HG03196 (cell line): ENCODE measurements around the gene WDR33.

ENCODE experiments used
- ATAC-seq: cut with Tn5 transposase; IDR thresholded peaks from one replicate; pipeline ENCODE4 v1.9.1; 2021; ENCODE audit not compliant: unreplicated experiment

The WDR33 gene

DNA sequence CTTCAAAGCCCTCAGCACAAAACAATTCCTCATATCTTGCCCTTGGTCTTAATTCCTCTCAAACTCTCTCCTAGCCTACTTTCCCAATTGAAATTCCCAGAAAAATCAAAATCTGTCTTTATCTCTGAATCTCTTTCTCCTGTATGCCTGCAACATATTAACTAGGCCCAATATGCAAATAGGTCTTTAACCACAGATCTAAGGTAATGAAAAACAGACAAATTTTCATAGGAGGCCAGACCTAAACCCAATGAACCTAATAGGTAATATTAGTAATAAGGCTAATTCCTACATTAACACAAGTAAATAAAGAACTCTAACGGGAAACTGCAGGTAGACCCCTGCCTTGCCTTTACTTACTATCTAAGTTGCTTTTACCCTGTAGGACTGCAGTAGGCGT lies 41.4 kb downstream of the WDR33 start:
- ATAC-seq: no peak

DNA sequence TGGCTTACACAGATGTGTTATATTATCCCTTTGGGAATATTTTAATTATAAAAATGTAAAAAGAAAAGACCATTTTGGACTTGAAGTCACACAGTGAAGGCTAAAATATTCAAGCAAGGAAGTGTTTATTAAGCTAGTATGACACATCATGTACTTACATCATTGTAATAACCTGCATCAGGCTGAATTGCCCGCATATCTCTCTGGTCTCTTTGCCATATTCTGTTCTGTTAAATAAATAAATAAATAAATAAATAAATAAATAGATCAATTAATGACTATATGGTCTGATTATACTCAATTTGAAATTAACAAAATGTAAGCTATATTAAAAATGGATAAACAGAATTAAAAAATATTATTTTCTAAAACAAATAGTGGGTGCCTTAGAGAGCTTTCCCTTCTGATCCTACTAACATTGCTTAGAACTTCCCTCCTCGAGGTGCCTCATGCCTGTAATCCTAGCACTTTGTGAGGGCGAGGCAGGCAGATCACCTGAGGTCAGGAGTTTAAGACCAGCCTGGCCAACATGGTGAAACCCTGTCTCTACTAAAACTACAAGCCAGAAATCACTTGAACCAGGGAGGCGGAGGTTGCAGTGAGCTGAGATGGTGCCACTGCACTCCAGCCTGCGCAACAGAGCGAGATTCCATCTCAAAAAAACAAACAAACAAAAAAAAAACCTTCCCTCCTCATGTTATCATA lies 42.0 kb downstream of the WDR33 start:
- no peak for ATAC-seq

DNA sequence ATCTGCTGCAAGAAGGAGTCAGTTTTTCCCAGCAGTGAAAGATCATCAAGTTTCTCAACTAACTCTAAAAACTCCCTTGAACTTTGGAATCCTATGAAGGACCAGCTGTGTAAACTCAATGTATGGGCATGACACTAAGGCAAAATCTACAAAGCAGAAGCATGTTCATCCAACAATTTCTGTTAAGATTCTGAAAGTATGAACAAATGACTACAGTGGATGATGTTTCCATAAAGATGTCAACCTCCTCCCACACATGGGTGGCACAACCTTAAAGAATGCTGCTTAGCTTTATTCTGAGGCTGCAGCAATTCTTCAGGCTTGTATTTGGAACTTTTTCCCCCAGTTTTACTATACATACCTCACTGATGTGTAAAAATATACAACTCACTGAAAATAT lies 47.2 kb downstream of the WDR33 start:
- ATAC-seq: no peak

DNA sequence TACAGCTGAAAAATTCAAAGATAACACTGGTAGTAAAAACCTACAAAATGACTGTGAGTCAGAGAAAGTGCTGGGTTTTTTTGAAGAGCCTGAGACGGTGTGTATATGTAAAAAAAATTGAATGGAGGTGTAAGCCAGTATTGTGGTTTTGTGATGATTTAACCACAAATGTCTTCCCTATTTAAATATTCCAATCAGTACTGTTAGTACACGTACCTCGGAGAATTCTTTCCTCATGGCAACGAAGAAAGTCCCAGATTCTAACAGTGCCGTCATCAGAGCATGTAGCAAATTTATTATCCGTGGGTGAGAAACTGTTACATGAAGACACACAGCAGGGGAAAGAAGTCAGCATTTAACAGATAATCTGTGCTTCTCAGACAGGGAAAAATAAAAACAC lies 48.1 kb downstream of the WDR33 start:
- ATAC-seq: no peak

DNA sequence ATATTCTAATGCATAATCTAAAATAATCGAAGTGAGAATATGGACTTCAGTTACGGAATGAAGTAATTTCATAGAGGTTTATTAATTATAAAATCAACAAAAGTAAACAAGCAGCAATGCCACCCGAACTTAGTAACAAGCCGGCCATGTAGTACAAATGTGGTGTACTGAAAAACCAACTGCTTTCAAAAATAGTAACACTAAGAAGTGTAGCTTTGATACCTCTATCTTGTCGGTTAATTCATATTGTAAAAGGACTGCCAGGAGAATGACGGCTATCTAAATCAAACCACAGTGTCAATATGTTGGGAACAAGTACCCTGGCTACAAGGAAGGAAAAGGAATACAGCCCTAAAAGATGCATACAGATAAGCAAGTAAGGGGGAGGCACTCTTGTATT lies 48.5 kb downstream of the WDR33 start:
- ATAC-seq: no peak

DNA sequence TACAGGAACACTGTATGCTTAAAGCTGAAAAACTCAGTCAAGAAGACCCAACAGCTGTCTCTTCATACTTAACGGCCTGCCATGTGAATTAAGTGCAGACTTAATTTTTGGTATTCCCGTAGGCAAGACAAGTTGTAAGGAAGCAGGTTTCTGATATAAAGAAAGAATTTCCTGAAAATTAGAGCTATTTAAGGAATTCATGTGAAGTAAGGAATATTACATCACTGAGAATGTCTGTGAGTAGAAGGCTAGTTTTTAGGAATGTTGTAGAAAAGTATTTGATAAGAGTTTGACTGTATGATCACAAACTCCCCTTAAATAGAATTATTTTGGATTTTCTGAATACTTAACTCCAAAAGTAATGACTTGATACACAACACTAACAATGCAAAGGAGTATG lies 51.0 kb downstream of the WDR33 start:
- no peak for ATAC-seq

DNA sequence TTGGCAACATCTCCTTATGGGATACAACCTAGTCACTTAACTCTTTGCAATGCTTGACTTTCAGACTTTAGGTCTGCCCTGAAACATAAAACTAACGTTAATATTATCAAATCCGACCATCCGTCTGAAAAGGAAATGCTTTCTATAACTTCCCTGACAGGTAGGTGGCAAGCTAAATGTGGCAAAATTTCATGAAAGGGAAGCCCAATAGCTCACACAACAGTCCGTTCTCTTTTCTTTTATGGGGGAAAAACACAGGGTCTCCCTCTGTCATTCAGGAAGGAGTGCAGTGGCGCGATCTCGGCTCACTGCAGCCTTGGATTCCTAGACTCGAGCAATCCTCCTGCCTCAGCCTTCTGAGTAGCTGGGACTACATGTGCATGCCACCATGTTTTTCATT lies 56.8 kb downstream of the WDR33 start:
- ATAC-seq: no peak

DNA sequence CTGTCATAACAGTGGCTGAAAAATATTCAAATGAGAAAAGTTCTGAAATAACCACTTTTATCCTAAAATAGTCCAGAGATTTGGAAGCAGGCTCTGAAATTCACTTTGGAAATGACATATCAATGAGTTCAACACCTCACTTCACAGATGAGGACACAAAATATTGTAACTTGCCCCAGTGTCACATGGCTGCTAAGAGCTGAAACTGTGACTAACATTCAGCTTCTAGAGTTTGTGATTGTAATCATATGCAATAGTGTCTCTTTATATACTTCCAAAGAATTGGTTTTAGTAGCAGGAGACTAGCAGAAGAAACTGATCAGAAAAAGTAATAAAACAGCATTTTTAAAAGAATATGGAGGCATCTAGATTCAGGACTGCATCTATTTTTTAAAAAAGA lies 57.6 kb downstream of the WDR33 start:
- ATAC-seq: no peak

DNA sequence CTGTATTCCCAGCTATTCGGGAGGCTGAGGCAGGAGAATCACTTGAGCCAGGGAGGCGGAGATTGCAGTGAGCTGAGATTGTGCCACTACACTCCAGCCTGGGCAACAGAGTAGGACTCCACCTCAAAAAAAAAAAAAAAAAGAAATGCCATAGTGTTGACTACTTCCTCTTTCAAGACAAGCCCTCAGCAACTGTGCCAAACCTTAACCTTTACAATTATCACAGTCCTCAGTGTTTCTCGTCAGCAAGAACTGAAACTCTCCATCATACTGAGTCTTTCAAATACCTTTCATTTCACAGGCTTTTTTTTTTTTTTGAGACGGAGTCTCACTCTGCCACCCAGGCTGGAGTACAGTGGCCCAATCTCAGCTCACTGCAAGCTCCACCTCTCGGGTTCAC lies 61.4 kb downstream of the WDR33 start:
- ATAC-seq: peak; percentile 96

DNA sequence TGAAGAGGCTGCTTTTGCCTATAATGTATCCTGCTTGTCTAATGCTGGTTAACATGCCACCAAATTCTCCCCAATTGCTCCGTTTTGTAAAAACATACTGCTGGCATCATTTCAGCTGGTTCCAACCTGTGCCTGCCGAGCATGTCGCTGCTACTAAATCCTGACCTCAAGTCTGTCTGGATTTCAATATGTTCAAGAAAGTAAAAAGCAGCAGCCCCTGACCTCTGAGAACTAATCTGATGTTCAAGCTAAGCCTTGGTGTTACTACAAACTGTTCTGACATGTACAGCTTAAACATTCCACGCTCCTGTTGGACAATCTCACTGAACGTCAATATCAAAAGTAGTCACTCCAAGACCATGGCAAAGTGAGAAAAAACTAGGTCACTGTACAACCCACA lies 63.4 kb downstream of the WDR33 start:
- no peak for ATAC-seq

DNA sequence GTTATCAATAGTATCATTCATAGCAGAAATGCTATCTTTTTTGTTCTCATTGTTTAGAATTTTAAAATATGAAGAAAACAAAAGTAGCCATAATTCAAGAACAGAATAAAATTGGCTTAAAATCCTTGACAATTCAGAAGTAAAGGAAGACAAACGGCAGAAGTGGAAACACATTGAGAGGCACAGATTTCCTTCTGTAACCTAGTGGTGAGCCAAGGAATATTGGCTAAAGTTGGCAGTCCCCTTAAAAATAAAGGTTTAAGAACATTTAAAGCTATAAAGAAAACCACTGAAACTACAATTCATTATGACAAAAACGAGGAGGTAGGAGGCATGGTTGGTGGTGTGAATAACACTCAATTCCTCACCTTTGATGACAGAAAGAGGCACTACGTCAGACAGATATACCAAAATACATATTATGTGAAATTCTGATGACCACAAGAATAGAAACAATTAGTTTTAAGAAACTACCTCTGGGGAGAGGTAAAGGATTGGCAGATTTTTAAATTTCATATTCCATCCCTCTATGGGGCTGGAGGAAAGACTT lies 67.4 kb downstream of the WDR33 start:
- no peak for ATAC-seq

DNA sequence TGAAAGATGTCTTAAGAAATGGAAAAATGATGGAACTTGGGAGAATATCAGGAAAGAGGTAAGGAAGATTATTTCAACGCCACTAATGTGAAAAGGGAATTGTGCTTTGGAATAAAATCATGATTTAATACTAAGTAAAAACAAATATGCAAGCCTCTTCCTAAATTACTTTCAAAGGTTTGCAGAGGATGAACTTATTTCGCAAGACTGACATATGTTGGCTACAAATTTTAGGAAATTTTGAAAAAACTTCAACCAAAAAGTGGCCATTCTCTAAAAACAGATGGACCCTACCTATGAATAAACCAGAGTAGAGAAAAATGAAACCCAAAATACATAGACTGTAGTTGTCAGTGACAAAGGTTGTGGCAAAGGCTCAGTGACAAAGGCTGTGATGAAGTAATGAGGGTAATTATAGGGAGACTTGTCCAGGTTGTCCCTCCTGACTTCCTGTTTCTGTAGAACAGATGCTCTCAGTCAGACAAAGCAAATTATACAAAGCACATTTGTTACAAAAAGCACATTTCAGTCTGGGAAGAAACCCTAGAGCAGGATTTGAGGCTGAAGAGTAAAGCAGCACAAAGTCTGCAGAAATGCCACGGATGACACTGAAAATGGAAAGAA lies 70.2 kb downstream of the WDR33 start:
- no peak for ATAC-seq

DNA sequence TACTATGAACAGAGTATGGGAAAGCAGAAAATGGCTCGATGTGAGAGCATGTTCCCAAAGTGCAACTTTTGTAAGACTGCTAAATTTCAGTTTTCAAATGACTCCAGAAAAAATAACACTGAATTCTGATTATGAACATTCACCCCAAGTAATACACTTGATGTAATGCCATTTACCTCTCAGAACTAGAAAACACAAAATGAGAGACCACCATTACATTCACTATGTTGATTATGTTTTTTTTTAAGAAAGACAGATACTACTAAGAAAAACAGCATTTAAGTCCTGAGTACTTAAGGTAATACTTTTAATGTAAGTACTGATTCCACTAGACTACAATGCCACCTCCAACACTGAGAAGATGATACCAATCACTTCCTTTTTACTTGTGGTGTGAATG lies 71.2 kb downstream of the WDR33 start:
- no peak for ATAC-seq

DNA sequence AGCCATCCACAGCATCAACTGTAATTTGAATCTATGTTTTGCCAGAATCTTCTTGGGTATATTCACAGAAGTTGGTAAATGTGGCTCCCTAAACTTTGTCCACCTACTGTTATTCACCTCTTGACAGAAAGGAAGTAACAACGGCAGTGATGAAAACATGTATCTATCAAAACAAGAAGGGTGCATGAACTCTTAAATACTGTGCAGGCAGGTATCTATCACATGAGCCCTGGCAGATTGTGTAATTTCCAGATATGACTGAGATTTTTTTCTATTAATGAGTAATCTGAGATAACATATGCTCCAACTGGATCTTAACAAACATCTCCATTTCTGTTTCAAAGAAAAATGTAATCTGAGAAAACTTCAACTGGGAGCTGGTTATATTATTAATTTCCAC lies 73.1 kb downstream of the WDR33 start:
- no peak for ATAC-seq

DNA sequence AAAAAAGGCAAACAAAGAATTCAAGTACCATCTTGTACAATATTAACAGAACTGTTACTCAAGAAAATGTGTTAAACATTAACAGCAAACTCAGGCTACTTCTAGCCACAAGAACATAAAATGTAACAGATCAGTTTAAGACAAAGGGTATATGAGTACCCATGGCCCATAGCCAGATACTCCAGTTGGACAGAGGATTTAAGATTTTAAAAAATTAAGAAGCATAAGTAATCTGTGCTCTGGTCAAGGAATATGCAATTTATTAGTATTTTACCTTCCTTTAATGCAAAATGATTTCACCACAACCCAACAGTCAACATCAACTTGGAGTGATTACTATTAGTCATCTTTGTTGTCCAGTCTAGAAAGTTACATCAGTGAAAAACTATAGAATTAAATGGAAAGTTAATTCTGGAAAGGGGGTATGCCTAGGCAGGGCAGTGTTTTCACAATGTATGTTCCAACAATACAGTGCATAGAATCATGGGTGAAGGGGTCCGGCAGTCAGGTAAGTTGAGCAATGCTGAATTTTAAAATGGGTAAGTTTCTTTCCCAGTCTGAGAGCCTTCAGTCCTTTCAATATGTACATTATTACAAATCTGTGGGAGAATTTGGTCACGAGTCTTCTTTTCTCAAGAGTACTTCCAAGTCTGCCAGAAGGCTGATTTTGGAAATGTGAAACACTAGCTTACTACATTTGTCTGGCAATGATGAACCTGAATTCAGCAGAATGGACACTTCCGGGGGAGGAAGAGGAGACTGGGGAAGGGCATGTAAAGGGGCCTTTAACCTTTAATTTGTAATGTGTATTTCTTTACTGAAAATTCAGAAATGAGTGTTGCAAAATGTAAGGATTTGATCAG lies 75.2 kb downstream of the WDR33 start:
- peak; percentile 70 for ATAC-seq

DNA sequence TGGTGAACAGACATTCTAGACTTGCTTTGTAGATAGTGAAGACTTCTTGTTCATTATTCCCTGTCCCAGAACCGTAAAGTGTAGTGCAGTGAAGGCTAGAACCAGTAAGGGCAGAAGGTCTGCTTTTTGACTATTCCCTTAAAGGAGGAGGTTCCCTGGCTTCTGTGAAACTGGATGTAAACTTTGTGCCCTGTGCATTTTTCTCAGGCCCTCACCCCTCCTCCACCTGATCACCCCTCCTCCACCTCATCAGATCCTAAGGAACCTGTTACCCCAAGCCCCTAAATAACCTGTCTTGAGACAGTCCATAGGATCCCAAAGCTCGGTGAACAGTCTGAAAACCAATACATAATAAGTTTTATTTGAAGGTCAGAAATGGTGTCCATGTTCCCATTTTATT lies 75.9 kb downstream of the WDR33 start:
- no peak for ATAC-seq

DNA sequence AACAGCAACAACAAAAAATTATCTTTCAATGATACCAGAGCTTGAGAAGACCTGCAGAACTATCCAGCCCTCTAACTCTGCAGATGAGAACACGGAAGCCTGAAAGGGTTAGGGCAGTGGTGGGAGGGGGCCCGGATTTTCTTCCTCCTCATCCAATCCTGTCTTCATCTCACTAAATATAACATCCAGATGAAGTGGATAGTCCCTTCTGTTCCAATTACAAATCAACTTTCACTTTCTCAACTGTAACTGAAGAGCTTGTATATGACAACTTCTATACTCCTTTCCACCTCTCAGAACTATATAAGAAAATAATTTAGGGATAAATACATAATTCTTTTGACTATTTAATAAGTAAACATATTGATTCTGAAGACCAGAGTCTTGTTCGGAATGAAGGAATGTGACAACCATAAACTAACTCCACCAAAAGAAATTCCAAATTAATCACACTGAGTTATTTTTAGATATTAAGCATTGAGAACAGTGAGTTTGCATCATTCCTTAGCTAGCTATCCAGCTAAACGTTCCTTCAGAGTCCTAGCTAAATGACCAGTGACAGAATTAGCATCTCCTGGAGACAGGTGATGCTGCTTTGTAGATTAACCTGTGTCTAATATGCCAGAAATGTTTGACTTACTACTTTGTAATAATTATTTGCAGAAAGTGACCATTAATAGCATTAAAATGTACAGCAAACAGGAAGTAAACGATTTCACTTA lies 77.0 kb downstream of the WDR33 start:
- no peak for ATAC-seq

DNA sequence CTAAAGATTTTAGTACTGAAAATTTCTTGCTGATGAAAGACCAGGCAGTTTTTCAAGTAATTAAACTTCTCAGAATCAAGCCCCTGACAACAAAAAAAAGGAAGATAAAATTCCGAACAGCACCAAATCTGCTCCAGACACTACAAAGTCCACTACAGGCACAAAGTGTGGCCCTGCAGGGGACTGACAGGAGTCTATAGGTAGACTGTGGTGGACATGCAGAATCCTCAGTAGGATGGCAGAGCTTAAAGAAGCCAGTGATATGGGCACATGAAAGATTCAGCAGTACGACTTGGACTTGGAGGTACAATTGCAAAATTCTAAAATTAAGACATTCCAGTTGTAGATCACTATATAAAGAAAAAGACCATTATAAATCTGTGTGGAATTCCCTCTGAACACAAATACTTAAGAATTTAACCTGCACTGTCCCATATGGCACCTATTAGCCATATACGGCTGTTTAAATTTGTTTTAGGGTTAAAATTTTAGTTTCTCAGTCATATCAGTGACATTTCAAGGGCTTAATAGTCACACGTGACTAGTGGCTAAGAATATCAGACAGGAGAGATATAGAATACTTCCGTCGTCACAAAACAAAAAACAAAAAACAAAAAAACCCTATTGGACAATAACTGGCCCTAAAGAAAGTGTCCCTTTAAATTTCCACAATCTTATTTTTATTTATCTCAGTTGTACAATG lies 77.7 kb downstream of the WDR33 start:
- ATAC-seq: no peak

DNA sequence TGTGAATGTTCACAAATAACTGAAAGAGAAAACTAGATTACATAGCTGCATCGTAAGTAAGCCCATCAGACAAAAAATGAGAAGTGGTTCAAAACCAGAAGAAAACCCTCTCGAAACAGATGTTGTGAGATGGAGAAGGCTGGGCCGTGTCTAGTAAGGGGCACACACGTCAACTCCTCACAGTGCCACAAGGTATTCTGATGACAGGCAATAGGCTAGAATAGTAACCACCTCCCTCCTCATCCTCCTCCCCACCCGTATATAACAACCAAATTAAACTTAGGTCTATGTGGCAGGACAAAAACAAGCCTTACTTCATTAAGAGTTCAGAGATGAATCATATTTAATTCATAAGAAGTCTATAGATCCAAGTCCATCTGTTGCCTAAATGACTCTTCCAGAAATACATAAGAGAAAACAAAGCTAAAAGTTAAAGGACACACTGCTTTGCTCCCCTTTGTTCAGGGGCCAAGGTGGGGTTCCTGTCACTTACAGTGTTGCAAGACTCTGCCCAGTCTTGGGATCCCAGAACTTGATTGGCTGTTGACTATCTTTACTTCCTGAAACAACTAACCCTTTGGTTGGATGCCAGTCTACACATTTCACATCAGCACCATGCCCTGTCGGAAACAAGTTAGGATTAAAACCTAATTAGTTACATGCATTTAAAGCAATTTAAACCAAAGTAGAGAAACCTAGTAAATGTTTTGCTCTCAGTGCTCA lies 84.7 kb downstream of the WDR33 start:
- ATAC-seq: no peak

DNA sequence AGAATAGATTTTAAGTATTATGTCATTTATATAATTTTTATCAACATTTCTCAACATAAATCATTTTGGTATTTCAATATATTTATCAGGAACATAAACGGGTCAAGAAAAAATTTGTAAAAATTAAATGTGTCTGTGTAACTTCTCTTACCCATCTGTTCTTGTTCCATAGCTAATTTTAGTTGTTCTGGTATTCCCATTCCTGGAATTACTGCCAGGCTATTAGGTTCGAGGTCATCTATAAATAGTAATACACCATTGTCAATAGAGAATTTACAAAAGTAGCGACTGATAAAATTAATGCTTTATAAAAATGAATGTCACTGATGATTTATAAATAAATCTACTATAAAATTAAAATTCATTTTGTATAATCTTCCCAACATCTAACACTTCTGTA lies 88.2 kb downstream of the WDR33 start:
- no peak for ATAC-seq
